Measurements from ENCODE around the gene SPDEF.

Gene SPDEF

GRCh38 chr6:34514593-34515472 lies 41.3 kb downstream of the SPDEF start:
- DNase-seq (ENCODE audit: low read depth), result no peak

- no peak for DNase-seq (ENCODE audit: low read depth)
Observed at GRCh38 chr6:34514112-34514511, 42.0 kb downstream of the SPDEF start.

- DNase-seq (ENCODE audit: low read depth), result no peak
Observed at GRCh38 chr6:34513646-34514045, 42.5 kb downstream of the SPDEF start.

- no peak for DNase-seq (ENCODE audit: low read depth)
Observed at GRCh38 chr6:34512738-34513115, 43.4 kb downstream of the SPDEF start.

GRCh38 chr6:34511915-34512737 lies 44.0 kb downstream of the SPDEF start:
- DNase-seq (ENCODE audit: low read depth), result no peak

- DNase-seq (ENCODE audit: low read depth), result no peak
Observed at GRCh38 chr6:34511214-34511914, 44.8 kb downstream of the SPDEF start.

GRCh38 chr6:34510299-34510698 lies 45.8 kb downstream of the SPDEF start:
- no peak for DNase-seq (ENCODE audit: low read depth)

GRCh38 chr6:34509782-34510181 lies 46.3 kb downstream of the SPDEF start:
- no peak for DNase-seq (ENCODE audit: low read depth)

- no peak for DNase-seq (ENCODE audit: low read depth)
Observed at GRCh38 chr6:34508425-34508824, 47.7 kb downstream of the SPDEF start.

GRCh38 chr6:34506718-34507117 lies 49.4 kb downstream of the SPDEF start:
- no peak for DNase-seq (ENCODE audit: low read depth)

GRCh38 chr6:34497411-34497810 lies 58.7 kb downstream of the SPDEF start:
- DNase-seq (ENCODE audit: low read depth), result no peak

GRCh38 chr6:34496103-34496685 lies 59.9 kb downstream of the SPDEF start:
- DNase-seq (ENCODE audit: low read depth), result no peak

- DNase-seq (ENCODE audit: low read depth), result no peak
Observed at GRCh38 chr6:34494973-34495372, 61.2 kb downstream of the SPDEF start.

GRCh38 chr6:34493344-34493743 lies 62.8 kb downstream of the SPDEF start:
- DNase-seq (ENCODE audit: low read depth), result no peak

- DNase-seq (ENCODE audit: low read depth), result no peak
Observed at GRCh38 chr6:34491091-34491430, 65.1 kb downstream of the SPDEF start.

- no peak for DNase-seq (ENCODE audit: low read depth)
Observed at GRCh38 chr6:34490390-34491090, 65.6 kb downstream of the SPDEF start.

- DNase-seq (ENCODE audit: low read depth), result no peak
Observed at GRCh38 chr6:34489207-34489805, 66.8 kb downstream of the SPDEF start.
